ENCODE measurements around the gene EFHD2.

DNA sequence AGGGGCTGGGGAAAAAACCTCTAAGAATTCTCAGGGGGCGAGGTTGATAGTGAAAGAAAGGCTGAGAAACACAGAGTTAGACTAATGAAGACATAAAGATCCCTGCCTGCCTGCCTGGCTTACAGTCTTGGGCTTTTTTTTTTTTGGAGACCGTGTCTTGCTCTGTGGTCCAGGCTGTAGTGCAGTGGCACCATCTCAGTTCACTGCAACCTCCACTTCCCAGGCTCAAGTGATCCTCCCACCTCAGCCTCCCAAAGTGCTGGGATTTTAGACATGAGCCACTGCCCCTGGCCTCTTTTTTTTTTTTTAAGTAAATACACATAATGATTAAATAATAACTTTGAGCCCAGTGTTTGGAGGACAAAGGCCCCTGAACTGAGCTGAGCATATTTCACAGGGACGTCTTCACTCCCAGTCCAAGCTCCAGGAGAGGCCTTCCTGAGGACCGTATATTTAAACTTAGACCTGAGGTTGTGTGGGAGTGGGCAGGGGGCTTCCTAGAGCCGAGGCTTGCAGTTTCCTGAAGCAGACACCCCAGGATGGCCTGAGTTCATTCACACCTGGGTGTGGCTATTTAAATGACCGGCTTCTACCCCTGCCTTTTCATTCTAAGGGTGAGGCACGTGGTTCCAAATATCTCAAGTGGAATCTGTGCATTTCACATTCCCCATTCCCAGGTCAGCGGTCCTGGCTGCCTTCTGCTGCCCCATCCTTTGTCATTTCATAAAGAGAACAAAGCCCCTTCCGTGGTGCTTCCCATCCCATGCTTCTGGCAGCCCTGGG lies 16.0 kb upstream of the EFHD2 start:
- TF ChIP-seq TAF1 (IDR thresholded peaks at IDR 0.05; ENCODE audit: low read depth, low read length) (no peak), POLR2A (IDR thresholded peaks at IDR 0.05; ENCODE audit: low read depth, low read length) (no peak), POLR2AphosphoS5 (IDR thresholded peaks at IDR 0.05; ENCODE audit: low read depth, low read length) (no peak), POU2F2 (IDR thresholded peaks at IDR 0.05; ENCODE audit: low read depth, low read length) (no peak), SPI1 (IDR thresholded peaks at IDR 0.05; ENCODE audit: low read depth, low read length) (no peak)
